Occipital lobe (tissue), 2 donors: Measurements from ENCODE around the gene CCDC30. TPM values are rescaled to one million over a fixed set of nuclear protein-coding genes. Genes with fewer than 3 reads are reported as not detected.
A peak's percentile ranks its signal among the peaks of the same experiment; 100 is the strongest.
"Not testable (repeated sequence)": the region's sequence is repeated elsewhere in the genome, so short reads cannot be mapped to it uniquely, and the experiment has no call there.

ENCODE experiments used
- DNase-seq: peaks from one replicate; lab custom pipeline; 2025; lab: John Stamatoyannopoulos, UW
- total RNA-seq: library from RNA; depleted of rRNA; stranded (reverse); fragments of >200 nt; gene quantifications from one replicate; pipeline ENCODE4 v1.2.3, GENCODE V29; 2014

CCDC30 gene
- total RNA-seq, 1 donor from 2014 or later = 15.4 TPM

DNA sequence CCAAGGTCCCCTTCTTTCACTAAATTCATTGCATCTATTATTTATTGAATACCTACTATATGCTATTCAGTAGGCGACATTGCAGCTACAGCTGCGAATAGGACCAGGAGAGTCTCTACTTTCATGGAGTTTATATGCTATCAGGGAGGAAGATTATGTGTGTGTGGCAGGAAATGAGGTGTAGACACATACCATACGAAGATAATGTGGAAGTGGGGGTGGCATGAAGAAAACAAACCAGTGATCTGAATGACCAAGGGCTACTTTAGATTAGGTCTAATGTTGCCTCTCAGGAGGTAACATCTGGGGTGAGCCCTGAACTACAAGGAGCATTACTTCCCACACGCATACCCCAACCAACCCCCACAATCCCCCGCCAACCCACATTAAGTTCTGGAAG lies 194.1 kb downstream of the CCDC30 start:
- no peak for DNase-seq

DNA sequence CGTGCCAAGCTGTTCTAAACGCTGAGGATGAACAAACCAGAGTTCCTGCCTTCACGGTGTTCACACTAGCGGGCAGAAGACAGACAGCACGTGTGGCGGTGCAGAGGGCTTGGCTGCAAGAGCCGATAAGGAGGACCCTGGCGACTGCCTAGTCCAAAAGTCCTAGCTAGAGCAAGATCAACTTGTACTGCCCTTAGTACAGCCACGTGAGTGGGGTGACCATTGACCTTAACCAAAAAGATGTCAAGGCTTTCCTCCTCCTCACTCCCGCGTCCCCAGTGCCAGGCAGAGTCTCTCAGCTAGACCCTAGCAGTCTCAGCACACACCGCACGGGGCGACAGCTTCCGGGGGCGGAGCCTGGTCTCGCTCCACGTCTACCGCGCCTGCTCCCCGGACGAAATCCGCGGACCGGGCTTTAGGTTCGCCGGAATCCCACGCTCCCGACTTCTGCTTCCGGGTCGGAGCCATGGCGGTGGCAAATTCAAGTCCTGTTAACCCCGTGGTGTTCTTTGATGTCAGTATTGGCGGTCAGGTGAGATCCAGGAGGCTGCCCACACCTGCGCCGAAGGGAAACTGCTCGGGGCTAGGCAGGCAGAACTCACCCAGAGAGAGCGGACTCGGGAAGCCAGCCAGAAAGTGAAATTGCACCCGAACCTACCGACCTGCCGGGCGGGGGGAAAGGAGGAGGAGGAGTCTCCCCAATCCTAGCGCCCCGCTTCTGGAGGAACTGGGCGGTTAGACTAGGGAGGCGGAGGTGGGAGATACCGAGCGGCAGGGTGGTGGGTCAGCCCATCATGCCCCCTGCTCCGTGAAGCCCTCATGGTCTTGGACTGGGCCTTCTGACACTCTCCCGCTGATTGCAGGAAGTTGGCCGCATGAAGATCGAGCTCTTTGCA lies 195.1 kb downstream of the CCDC30 start, which contains the start of gene PPIH:
Gene PPIH (plus strand): TSS at position 443 of the 896 bp plus-strand sequence. CDS start 24 bp downstream, at position 467.
- DNase-seq = peak; percentile 95

DNA sequence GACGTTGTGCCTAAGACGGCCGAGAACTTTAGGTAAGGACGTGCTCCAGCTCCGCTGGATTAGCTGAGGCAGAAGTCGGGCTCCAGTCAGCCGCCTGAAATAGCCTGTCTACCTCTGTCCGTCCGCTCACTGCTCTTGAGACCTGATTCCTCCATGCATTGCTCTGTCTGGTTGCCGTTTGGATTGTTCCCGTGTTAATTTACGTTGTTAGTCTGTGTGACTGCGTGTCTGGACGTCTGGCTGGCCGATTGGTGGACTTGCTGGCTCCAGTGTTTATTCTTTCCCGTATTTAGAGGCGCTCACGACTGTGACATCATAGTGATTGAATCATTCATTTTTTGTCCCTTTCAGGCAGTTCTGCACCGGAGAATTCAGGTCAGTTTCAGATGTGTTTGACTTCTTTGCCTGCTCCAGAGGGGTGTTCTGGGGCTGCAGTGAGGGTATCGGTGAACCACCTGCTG lies 195.8 kb downstream of the CCDC30 start:
- DNase-seq = no peak

DNA sequence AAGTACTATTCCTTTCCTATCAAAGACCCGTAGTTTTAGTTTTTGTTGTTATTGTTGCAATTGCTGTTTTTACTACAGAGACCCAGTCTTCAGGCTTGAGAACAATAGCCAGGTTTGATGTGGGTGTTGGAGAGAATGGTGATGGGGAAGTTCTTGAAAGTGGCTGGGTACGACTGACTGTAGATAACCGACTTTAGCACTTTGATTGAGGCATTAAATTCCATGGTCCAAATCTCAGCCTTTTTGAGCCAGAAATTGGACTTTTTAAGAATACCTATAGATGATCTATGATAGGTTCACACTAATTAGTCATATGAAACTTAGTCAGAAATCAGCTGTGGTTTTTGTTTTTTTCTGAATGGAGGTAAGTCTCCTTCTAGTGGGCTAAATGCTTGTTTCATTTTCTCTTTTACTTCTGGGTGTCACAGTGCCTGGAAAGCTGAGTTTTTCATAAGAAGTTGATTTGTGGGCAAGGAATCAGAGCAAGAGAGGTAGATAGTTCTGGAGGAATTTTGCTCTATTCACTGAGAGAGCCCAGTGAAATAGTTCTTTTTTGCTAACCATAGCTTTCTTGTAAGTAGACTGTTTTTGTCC lies 197.9 kb downstream of the CCDC30 start:
- no peak for DNase-seq

DNA sequence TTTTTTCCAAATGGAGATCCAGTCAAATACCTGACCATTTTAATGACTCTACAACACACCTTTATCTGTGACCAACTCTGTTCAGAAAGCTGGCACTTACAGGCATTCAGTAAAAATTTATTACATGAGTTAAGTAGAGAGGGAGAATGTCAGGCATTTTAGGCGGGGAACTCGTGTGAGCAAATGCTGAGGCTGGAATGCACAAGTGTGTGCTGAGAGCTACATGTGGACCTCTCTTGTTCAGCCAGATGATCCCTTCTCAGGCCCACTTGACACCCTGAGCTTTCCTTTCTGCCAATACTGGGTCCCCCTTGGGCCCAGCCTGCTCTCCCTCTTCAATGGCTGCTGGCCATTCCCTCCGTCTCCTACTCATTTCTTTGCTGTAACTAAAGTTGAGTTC lies 206.8 kb downstream of the CCDC30 start:
- no peak for DNase-seq

DNA sequence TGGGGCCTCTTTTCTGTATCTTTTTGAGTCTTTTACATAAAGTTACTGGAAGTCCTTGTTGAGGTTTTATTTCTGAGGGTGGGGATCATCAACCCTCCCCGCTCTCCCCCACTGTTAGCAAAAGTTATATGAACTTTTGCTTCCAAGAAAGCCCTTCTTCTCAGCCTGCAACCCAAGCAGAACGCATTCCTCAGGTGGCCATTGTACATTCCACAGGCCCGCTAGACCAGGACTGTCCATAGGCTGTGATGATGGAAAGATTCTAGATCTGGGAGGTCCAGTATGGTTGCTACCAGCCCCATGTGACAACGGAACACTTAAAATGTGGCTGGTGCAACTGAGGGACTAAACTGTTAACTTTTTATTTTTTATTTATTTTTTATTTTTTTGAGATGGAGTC lies 207.3 kb downstream of the CCDC30 start:
- no peak for DNase-seq

DNA sequence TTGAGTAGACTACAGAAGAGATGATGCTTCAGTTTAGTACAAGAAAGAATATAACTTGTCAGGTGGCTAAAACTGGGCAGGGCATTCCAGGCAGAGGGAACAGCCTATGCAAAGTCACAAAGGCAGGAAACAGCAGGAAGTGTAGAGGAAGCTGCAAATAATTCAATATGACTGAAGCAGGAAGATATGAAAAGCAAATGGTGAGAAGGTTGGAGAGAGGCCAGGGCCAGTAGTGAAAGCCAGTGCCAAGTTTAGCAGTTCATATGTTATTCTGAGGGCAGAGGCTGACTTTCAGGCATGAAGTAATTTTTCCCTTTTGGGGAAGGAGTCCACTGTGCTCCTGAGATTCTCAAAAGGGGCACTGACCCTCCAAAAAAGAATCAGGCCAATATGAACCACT lies 211.1 kb downstream of the CCDC30 start:
- DNase-seq = no peak

DNA sequence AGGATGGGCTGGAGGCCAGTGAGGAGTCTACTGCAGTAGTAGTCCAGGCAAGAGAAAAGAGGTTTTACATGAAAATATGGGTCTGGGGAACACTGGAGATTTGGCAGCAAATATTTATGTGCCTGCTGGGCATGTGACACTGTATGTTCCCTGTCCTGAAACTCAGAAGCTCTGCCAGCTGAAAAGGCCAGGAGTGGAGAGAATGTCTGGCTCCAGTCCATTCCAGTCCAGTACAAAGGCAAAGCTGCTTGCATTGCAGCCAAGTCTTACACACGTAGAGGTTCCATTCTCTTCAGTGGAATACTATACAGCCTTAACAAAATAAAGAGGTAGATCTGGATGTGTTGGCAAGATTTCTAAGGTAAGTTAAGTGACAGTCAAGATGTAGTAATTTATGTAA lies 211.6 kb downstream of the CCDC30 start:
- DNase-seq = no peak

DNA sequence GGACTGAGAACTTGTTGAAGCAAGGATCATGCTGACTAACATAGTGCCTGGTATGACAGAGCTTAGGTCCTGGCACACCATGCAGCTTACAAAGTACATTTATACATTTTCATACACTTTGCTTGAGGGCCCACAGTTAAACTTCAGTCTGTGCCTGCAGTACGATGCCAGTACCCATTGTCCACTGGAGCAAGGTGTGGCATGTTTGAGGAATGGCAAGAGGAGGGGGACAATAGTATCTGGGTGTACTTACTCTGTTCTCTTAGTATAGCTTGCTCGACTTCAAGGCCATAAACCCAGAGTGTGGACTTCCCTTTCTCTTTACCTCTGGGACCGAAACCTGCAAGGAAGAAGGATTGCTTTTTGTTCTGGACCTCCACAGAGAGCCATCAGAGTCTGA lies 212.4 kb downstream of the CCDC30 start:
- DNase-seq = no peak

DNA sequence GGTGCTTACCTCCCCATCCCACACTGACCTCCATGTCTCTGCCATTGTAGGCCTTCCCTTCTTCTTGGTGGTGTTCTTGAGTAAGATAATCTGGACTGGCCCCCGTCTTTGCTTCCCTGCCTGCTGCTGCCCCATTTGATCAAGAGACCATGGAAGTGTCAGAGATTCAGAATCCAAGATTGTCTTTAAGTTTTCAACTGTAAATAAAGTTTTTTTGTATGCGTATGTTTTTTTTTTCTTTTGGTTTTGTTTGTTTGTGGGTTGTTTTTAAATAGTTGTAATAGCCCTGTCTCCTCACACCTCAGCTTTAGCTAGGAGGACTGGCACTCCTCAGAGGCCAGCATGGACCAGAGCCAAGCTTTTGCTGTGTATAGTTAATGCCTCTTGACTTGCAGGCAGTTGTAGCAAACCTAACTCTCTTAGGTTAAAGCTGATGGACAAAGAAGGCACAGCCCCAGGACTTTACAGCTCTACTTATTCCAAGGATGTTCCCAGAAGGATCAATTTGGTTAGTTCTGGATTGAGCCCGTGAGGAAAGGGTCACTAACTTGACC lies 213.5 kb downstream of the CCDC30 start:
- DNase-seq = no peak

DNA sequence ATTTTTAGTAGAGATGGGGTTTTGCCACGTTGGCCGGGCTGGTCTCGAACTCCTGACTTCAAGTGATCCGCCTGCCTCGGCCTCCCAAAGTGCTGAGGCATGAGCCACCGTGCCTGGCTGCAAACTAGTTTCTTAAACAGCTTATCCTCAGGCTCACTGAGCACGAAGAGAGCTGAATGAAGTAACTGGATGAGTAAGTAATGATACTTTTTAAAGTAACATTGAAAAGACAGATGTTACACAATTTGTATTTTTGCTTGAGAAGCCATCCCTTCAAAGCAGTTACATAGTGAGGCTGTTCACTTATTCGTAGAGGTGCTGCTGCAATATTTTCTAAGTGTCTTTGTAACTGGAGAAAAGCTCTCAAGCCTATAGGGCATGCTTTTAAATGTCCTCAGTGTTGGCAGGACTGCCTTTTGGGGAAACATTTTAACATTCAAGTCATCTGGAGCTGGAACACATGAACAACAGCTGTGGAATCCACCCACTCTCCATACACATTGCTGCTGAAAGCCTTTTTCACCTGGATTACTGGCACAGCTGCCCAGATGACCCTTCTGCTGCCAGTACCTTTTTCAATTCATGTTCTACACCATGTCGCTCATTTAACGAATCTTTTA lies 216.4 kb downstream of the CCDC30 start:
- no peak for DNase-seq

DNA sequence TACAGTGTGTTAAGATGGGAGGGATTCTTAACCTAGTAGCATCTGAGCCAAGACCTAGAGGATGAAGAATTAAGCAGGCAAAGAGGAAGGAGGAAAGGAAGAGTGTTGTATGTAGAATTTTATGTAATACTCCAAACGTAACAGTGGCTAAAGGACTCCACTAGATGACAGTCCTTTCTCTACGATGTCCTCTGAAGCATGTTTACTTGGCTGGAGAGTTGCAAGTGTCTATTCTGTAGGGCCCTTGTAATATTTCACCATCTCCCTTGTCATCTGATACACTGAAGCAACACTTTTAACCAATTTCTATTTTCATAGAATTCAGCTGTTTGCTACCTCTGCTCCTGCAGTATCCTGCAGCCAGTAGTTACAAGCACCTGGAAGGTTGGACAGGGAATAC lies 217.0 kb downstream of the CCDC30 start:
- DNase-seq = no peak

DNA sequence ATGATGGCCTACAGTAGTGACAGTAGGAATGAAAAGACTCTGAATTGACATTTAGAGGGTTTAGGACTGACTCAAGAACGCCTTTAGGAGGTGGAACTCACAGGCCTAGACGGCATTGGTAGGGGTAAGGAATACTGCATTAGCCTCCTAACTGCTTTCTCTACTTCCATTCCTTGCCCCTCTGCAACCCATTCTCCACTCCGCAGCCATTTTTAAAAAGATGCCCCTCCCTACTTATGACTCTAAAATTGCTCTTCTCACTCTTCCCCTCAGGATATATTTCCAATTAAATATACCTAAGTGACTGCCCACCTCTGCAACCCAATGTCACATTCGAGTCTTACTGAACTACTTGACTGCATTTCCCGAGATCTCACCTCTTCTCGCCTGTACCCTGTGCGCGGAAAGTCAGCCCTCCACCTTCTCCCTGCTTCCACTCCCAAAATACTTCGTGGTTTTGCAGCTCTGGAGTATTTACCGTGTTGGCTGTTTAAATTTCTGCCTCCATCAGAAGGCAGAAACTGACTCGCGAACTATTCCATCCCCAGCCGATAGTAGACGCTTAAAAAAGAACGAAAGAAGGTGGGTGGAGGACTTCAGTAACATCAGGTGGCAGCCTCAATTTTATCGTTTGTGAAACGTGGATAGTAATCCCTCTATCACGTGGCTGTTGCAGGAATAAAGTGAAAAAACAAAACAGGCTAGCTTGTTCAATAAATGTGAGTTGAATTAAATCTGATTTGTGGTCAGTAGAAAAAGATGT lies 218.0 kb downstream of the CCDC30 start:
- DNase-seq = no peak

DNA sequence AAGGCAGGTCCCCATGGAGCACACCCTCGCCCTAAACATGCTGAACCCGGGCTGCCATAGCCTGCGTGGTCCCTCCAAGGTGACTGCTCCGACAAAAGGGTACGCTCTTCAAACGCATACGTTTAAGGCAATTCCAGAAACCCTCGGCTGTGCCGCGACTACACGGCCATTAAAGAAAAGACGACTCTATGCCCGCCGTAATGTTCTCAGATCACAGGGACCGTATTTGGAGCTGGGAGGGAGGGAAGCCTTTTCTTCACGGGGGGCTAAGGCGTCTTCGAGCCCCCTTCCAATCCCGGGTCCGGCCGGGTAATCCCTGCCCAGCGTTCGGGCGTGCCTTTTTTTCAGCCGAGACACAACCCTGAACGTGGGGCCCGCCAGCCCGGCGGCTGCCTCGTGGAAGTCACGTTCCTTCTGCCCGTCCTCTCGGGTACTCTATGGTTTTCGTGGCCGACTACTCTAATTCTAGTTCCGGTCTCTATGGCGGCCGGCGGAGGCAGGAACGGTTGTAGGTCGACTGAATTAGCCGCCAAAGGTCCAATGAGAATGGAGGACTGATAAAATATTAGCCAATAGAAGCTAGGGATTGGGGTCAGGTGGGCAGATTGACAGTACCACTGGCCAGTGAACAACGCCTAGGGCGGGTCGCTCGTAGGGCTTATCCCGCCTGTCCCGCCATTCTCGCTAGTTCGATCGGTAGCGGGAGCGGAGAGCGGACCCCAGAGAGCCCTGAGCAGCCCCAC lies 218.8 kb downstream of the CCDC30 start, which contains the start of gene YBX1:
Gene YBX1 (plus strand): TSS at position 678 of the 743 bp plus-strand sequence. CDS start 148 bp downstream, outside the sequence.
- DNase-seq = peak; percentile 97

DNA sequence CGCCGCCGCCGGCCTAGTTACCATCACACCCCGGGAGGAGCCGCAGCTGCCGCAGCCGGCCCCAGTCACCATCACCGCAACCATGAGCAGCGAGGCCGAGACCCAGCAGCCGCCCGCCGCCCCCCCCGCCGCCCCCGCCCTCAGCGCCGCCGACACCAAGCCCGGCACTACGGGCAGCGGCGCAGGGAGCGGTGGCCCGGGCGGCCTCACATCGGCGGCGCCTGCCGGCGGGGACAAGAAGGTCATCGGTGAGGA lies 219.3 kb downstream of the CCDC30 start:
- DNase-seq = not testable (repeated sequence)

DNA sequence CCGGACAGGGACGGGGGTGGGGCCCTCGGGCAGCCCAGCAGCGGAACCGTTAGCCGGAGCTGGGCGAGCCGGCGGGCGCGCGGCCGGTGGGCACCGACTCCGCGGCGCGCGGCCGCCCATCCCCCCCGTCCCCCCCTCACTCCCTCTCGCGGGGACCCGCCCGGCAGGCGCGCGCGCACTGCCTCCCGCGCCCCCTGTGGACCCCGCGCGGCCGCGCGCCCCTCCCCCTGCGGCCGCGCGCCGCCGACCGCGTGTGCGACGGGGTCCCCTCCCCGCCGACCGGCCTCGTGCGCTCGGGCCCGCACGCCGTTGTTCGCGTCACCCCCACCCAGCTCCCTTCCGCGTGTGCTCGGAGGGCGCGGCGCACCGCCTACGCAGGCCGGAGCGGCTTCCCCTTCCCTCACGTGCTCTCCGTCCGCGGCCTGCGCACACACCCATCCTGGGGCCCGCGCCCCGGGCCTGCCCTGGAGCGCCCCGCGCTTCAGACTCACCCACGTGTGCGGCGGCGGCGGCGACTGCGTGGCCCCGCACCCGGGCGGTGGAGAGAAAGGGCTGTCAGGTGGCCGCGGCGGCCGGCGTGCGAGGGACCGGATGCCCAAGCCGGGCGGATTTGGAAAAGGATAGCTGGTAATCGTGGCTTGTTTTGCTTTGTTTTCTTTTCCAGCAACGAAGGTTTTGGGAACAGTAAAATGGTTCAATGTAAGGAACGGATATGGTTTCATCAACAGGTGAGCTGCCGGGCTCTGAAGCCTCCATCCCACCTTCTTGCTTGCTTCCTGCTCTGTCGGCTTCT lies 219.8 kb downstream of the CCDC30 start:
- peak; percentile 54 for DNase-seq

DNA sequence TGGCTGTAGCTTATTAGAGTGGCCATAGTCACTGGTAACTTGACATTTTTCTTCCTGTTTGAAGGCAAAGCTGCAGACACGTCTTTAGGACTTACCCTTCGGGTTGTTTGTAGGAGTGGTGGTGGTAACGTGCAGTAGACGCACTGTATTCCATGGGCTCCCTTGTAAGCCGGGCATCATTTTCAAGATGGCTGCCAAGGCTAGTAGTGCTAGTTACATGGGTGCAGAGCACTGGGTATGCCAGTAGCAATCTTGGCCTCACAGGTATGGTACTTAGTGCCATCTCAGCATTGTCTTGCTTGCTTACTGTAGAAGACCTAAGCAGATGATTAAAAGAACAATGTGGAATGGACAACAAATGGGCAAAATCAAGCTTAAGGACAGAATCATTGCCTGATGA lies 221.1 kb downstream of the CCDC30 start:
- no peak for DNase-seq

DNA sequence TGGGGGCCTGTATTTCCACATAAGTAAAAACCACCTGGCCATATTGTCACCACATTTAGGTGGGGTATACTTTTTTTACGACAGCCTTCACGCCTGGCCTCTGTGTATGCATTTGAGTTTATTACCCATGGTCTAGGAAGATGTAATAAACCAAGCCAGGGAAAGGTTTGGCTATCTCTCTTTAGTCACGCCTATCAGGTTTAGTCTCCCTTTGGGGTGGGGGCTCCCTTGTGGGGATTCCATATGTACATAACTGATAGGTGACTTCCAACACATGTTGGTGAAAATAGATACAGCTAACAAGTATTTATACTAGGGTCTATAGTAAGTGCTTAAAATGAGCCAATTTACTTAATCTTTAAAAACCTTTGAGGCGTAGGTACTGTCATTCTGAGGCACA lies 223.3 kb downstream of the CCDC30 start:
- DNase-seq = no peak

DNA sequence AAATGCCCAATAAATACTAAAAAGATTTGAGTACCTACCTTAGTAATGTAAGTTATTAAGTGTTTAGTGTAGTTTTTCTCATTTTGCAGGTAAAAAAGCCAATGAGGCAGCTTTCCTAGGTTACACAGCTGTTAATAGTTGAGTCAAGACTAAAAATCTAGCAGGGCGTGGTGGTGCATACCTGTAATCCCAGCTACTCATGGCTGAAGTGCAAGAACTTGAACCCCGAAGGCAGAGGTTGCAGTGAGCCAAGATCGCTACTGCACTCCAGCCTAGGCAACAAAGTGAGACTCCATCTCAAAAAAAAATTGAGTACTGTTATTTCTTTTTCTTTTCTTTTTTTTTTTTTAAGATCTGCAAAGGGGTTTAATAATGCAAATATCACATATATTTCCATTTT lies 226.8 kb downstream of the CCDC30 start:
- no peak for DNase-seq
